Measurements from ENCODE around the gene FUT4.

DNA sequence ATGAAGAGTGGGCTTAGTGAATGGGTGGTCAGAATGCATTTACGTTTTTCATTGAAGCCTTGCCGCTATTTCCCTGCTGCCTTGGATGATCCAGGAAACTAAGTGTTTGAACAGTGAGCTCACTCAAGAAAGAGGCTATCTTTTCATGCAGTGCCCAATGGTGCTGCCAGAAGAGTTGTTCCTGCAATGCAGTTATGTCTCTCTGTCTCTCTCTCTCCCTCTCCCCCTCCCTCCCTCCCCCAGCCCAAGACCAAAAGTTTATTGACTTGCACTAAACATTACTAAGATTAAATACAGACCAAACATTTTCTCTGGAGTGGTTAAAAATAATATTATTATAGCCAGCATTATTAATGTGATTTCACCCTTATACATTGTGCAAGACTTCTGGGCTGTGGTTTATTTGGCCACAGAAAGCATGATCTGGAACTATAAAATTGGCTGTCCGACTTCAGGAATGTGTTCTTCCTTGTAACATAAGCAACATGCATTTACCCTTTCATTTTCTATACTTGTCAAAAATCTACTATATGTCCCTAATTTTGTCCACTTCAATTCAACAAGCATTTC is 6.6 kb upstream of the FUT4 start:
- TF ChIP-seq POLR2A (IDR thresholded peaks at IDR 0.05) (no peak), CTCF (IDR thresholded peaks at IDR 0.05) (no peak), POLR2AphosphoS5 (IDR thresholded peaks at IDR 0.05) (no peak)
